Stimulated activated memory B cell treated with anti-CD40 and anti-IgM and Interleukin-4, amounts not matched to agents 10 μg/mL and 1 μg/mL and 100 μg/mL, for 72 hours (primary cell): Measurements from ENCODE around the gene B3GALNT2.
"Not testable (repeated sequence)": the region's sequence is repeated elsewhere in the genome, so short reads cannot be mapped to it uniquely, and the experiment has no call there.

Source experiments
- ATAC-seq: fragments of 150-1000 bp; cut with Tn5 transposase; 2 replicates; pipeline ENCODE4 v1.10.0; 2021
- H3K27ac Mint-ChIP-seq: one replicate; pipeline ENCODE4 v1.8.0; 2022; ENCODE audit warnings: mild to moderate bottlenecking, mixed read lengths
- H3K27me3 Mint-ChIP-seq: one replicate; pipeline ENCODE4 v1.8.0; 2022; ENCODE audit warnings: mixed read lengths
- H3K36me3 Mint-ChIP-seq: one replicate; pipeline ENCODE4 v1.8.0; 2022; ENCODE audit warnings: mixed read lengths
- H3K4me1 Mint-ChIP-seq: one replicate; pipeline ENCODE4 v1.8.0; 2022; ENCODE audit warnings: mixed read lengths
- H3K4me3 Mint-ChIP-seq: one replicate; pipeline ENCODE4 v1.8.0; 2022; ENCODE audit warnings: mild to moderate bottlenecking, moderate library complexity, mixed read lengths
- H3K9me3 Mint-ChIP-seq: one replicate; pipeline ENCODE4 v1.8.0; 2022; ENCODE audit warnings: mixed read lengths

B3GALNT2 gene

GRCh38 chr1:235483090-235483489 is 21.2 kb downstream of the B3GALNT2 start:
- Mint-ChIP-seq H3K27ac (no peak overlapping the region), H3K9me3 (peaks cover 3% of the 10 kb centered on the region), H3K36me3 (peaks cover 60% of the 10 kb centered on the region), H3K27me3 (no peaks in the 10 kb centered on the region), H3K4me1 (no peaks in the 10 kb centered on the region), H3K4me3 (no peak overlapping the region)
- no peak for ATAC-seq

GRCh38 chr1:235473806-235474205 is 30.4 kb downstream of the B3GALNT2 start:
- Mint-ChIP-seq H3K4me3 (no peak overlapping the region), H3K4me1 (no peaks in the 10 kb centered on the region), H3K27ac (no peak overlapping the region), H3K9me3 (no peaks in the 10 kb centered on the region), H3K27me3 (no peaks in the 10 kb centered on the region), H3K36me3 (peaks cover 28% of the 10 kb centered on the region)
- no peak for ATAC-seq

- no peaks in the 10 kb centered on the region for H3K27me3 Mint-ChIP-seq
- H3K9me3 Mint-ChIP-seq: no peaks in the 10 kb centered on the region
- ATAC-seq: no peak
- peaks cover 13% of the 10 kb centered on the region for H3K36me3 Mint-ChIP-seq
- no peak overlapping the region for H3K27ac Mint-ChIP-seq
- no peaks in the 10 kb centered on the region for H3K4me1 Mint-ChIP-seq
- H3K4me3 Mint-ChIP-seq: no peak overlapping the region
Observed at GRCh38 chr1:235470741-235471439, 33.4 kb downstream of the B3GALNT2 start.

GRCh38 chr1:235469897-235470296 is 34.4 kb downstream of the B3GALNT2 start:
- H3K27me3 Mint-ChIP-seq, H3K27ac Mint-ChIP-seq, H3K4me1 Mint-ChIP-seq, H3K4me3 Mint-ChIP-seq, ATAC-seq, H3K9me3 Mint-ChIP-seq: not testable (repeated sequence)
- H3K36me3 Mint-ChIP-seq: peaks cover 21% of the 10 kb centered on the region

GRCh38 chr1:235468970-235469369 is 35.3 kb downstream of the B3GALNT2 start:
- ATAC-seq: no peak
- Mint-ChIP-seq H3K27ac (no peak overlapping the region), H3K36me3 (peaks cover 29% of the 10 kb centered on the region), H3K27me3 (no peaks in the 10 kb centered on the region), H3K4me3 (no peak overlapping the region), H3K9me3 (no peaks in the 10 kb centered on the region), H3K4me1 (no peaks in the 10 kb centered on the region)

GRCh38 chr1:235468004-235468403 is 36.2 kb downstream of the B3GALNT2 start:
- Mint-ChIP-seq H3K36me3 (peaks cover 29% of the 10 kb centered on the region), H3K27me3 (no peaks in the 10 kb centered on the region), H3K27ac (no peak overlapping the region), H3K9me3 (no peaks in the 10 kb centered on the region), H3K4me1 (no peaks in the 10 kb centered on the region), H3K4me3 (no peak overlapping the region)
- no peak for ATAC-seq

GRCh38 chr1:235465066-235465465 is 39.2 kb downstream of the B3GALNT2 start:
- Mint-ChIP-seq H3K36me3 (peaks cover 28% of the 10 kb centered on the region), H3K9me3 (no peaks in the 10 kb centered on the region), H3K4me1 (no peaks in the 10 kb centered on the region), H3K4me3 (no peak overlapping the region), H3K27ac (no peak overlapping the region), H3K27me3 (no peaks in the 10 kb centered on the region)
- ATAC-seq: no peak

- H3K27ac Mint-ChIP-seq: not testable (repeated sequence)
Observed at GRCh38 chr1:235462832-235463231, 41.4 kb downstream of the B3GALNT2 start.

GRCh38 chr1:235461954-235462353 is 42.3 kb downstream of the B3GALNT2 start:
- no peaks in the 10 kb centered on the region for H3K27me3 Mint-ChIP-seq
- H3K27ac Mint-ChIP-seq: no peak overlapping the region
- H3K4me3 Mint-ChIP-seq: no peak overlapping the region
- H3K9me3 Mint-ChIP-seq: no peaks in the 10 kb centered on the region
- H3K4me1 Mint-ChIP-seq: no peaks in the 10 kb centered on the region
- H3K36me3 Mint-ChIP-seq: peaks cover 21% of the 10 kb centered on the region
- no peak for ATAC-seq

More at GRCh38 chr1:235462832-235463231, 41.4 kb downstream of the B3GALNT2 start:
- not testable (repeated sequence) for ATAC-seq, H3K4me1 Mint-ChIP-seq, H3K27me3 Mint-ChIP-seq, H3K9me3 Mint-ChIP-seq, H3K4me3 Mint-ChIP-seq
- peaks cover 21% of the 10 kb centered on the region for H3K36me3 Mint-ChIP-seq

- peaks cover 21% of the 10 kb centered on the region for H3K36me3 Mint-ChIP-seq
- ATAC-seq: no peak
Observed at GRCh38 chr1:235460770-235461169, 43.5 kb downstream of the B3GALNT2 start.

GRCh38 chr1:235457856-235458255 is 46.4 kb downstream of the B3GALNT2 start:
- not testable (repeated sequence) for H3K27me3 Mint-ChIP-seq, H3K4me1 Mint-ChIP-seq, ATAC-seq, H3K36me3 Mint-ChIP-seq, H3K27ac Mint-ChIP-seq, H3K4me3 Mint-ChIP-seq, H3K9me3 Mint-ChIP-seq

More at GRCh38 chr1:235460770-235461169, 43.5 kb downstream of the B3GALNT2 start:
- no peaks in the 10 kb centered on the region for H3K9me3 Mint-ChIP-seq
- H3K27ac Mint-ChIP-seq: no peak overlapping the region
- H3K4me3 Mint-ChIP-seq: no peak overlapping the region
- H3K4me1 Mint-ChIP-seq: no peaks in the 10 kb centered on the region
- H3K27me3 Mint-ChIP-seq: no peaks in the 10 kb centered on the region

- no peak overlapping the region for H3K4me3 Mint-ChIP-seq
- H3K9me3 Mint-ChIP-seq: no peaks in the 10 kb centered on the region
- no peaks in the 10 kb centered on the region for H3K27me3 Mint-ChIP-seq
- ATAC-seq: no peak
- H3K27ac Mint-ChIP-seq: no peak overlapping the region
- peaks cover 21% of the 10 kb centered on the region for H3K36me3 Mint-ChIP-seq
- no peaks in the 10 kb centered on the region for H3K4me1 Mint-ChIP-seq
Observed at GRCh38 chr1:235455823-235456222, 48.4 kb downstream of the B3GALNT2 start.

GRCh38 chr1:235455097-235455496 is 49.2 kb downstream of the B3GALNT2 start:
- Mint-ChIP-seq H3K4me1 (no peaks in the 10 kb centered on the region), H3K27me3 (no peaks in the 10 kb centered on the region), H3K4me3 (no peak overlapping the region), H3K36me3 (peaks cover 28% of the 10 kb centered on the region), H3K9me3 (no peaks in the 10 kb centered on the region), H3K27ac (no peak overlapping the region)
- no peak for ATAC-seq

GRCh38 chr1:235454021-235454420 is 50.2 kb downstream of the B3GALNT2 start:
- H3K4me1 Mint-ChIP-seq: no peaks in the 10 kb centered on the region
- peaks cover 29% of the 10 kb centered on the region for H3K36me3 Mint-ChIP-seq
- no peak overlapping the region for H3K4me3 Mint-ChIP-seq
- no peaks in the 10 kb centered on the region for H3K27me3 Mint-ChIP-seq
- no peak overlapping the region for H3K27ac Mint-ChIP-seq
- ATAC-seq: no peak
- no peaks in the 10 kb centered on the region for H3K9me3 Mint-ChIP-seq

- Mint-ChIP-seq H3K36me3 (peaks cover 36% of the 10 kb centered on the region), H3K4me3 (no peak overlapping the region), H3K4me1 (no peaks in the 10 kb centered on the region), H3K27me3 (no peaks in the 10 kb centered on the region), H3K9me3 (no peaks in the 10 kb centered on the region), H3K27ac (no peak overlapping the region)
- ATAC-seq: no peak
Observed at GRCh38 chr1:235450886-235451483, 53.3 kb downstream of the B3GALNT2 start.

GRCh38 chr1:235450433-235450832 is 53.8 kb downstream of the B3GALNT2 start:
- Mint-ChIP-seq H3K27me3 (no peaks in the 10 kb centered on the region), H3K27ac (no peak overlapping the region), H3K4me1 (no peaks in the 10 kb centered on the region), H3K4me3 (no peak overlapping the region), H3K9me3 (no peaks in the 10 kb centered on the region), H3K36me3 (peaks cover 36% of the 10 kb centered on the region)
- ATAC-seq: no peak
